ENCODE measurements around the gene PLAAT3.
"Not testable (repeated sequence)": the region's sequence is repeated elsewhere in the genome, so short reads cannot be mapped to it uniquely, and the experiment has no call there.

Gene PLAAT3

DNA sequence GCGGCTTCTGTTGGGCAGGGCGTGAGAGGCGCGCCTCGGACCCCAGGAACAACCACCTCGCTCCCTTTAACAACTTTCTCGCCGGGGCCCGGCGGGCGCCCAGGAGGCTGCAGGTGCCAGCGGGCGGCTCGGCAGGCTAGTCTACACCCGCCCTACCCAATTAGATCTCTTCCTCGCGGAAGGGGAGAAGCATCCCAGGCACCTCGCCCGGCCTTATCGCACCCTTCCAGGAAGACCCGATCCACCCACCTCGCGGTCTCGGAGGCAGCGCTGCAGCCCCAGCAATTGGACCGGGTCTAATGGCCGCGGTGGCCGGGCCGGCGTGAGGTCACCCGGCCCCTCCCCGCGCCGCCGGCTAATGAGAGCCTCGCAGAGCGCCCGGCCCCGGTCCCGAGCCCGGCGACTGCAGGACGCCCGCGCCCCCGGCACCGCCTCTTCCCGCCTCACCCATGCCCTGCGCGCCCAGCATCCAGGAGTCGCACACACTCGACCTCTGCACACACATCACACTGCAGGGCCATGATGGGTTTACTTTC is at the start of gene PLAAT3:
Gene PLAAT3 (minus strand): TSS at position 298 of the 536 bp plus-strand sequence. CDS start 419 bp downstream, outside the sequence.
- DNase-seq (ENCODE audit: low read depth, low spot score): peak; percentile 76

GRCh38 chr11:63663809-63664208 is 49.6 kb upstream of the PLAAT3 start:
- DNase-seq (ENCODE audit: low read depth, low spot score): peak; percentile 74

DNA sequence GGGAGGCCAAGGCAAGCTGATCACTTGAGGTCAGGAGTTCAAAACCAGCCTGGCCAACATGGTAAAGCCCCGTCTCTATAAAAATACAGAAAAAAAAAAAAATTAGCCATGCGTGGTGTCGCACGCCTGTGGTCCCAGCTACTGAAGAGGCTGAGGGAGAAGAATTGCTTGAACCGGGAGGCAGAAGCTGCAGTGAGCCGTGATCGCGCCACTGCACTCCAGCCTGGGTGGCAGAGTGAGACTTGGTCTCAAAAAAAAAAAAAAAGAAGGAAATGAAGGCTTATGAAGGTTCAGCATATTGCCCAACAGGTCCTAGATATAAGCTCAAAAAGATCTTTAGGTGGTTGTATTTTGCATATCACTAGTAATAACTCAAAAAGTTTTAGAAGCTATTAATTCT is 46.7 kb upstream of the PLAAT3 start:
- no peak for DNase-seq (ENCODE audit: low read depth, low spot score)

DNA sequence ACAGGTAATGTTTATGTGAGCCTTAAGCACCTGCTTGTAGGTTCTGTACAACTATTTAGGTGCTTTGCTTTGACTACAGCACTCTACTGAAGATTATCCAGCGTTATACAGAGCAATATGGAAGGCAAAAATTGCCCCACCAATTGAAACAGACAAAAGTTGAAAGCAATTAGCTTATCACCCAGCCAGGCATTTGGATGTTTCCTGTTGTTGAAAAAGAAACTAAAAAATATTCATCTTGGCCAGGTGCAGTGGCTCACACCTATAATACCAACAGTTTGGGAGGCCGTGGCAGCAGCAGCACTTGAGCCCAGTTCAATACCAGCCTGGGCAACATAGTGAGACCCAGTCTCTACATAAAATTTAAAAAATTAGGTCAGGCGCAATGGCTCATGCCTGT is 38.4 kb upstream of the PLAAT3 start:
- DNase-seq (ENCODE audit: low read depth, low spot score): no peak

DNA sequence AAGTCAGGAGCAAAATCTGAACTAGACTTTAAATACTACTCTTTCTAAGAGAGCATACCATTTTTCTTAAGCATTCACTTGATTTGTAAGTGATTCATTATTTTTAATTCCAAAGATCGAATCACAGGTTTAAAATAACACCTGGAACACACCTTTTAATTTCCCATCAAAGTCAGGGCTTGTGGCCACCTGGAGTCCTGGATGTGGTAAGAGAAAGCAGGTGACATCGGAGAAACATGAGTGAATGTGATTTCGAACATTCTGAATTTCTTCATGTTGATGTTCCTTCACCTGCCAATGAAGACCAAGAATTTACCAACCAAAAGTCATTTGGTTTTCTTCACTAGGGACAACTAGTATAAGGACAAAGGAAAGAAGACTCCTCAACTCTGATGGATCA is 29.0 kb upstream of the PLAAT3 start:
- DNase-seq (ENCODE audit: low read depth, low spot score): no peak

GRCh38 chr11:63641727-63642126 is 27.5 kb upstream of the PLAAT3 start:
- DNase-seq (ENCODE audit: low read depth, low spot score): peak; percentile 13

GRCh38 chr11:63639199-63639832 is 25.1 kb upstream of the PLAAT3 start:
- peak; percentile 13 for DNase-seq (ENCODE audit: low read depth, low spot score)

DNA sequence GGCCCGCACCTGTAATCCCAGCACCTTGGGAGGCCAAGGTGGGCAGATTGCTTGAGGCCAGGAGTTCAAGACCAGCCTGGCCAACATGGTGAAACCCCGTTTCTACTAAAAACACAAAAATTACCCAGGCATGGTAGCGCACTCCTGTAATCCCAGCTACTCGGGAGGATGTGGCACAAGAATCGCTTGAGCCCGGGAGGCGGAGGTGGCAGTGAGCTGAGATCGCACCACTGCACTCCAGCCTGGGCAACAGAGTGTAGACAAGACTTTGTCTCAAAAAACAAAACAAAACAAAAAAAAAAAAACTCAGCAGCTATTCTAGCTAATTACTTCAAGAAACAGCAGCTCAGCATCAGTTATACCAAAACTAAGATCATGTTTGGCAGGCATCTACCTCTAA is 24.2 kb upstream of the PLAAT3 start:
- DNase-seq (ENCODE audit: low read depth, low spot score): not testable (repeated sequence)

GRCh38 chr11:63635762-63636465 is 21.7 kb upstream of the PLAAT3 start:
- DNase-seq (ENCODE audit: low read depth, low spot score): peak; percentile 78

- no peak for DNase-seq (ENCODE audit: low read depth, low spot score)
These were observed 15.2 kb upstream of the PLAAT3 start for GRCh38 chr11:63629426-63629825.

- DNase-seq (ENCODE audit: low read depth, low spot score): no peak
These were observed 9.4 kb upstream of the PLAAT3 start for GRCh38 chr11:63623513-63624140.

DNA sequence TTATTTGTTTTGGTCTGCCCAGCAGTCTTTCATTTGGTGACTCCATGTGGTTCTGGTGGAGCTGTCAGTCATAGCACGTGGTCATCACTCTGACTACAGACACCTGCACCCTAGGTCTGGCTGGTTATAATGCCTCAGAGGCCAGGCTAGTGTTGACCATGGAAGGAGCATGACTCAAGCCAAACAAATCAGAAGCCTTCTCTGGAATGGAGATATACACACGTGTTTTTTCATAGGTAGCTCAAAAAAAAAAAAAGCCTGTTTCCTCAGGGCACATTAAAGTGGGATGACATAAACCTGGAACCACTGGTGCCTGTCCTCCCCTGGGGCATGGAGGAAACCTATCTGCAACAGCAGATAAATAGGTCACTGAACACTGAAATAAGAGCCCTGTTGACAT is 8.1 kb upstream of the PLAAT3 start:
- DNase-seq (ENCODE audit: low read depth, low spot score): no peak

DNA sequence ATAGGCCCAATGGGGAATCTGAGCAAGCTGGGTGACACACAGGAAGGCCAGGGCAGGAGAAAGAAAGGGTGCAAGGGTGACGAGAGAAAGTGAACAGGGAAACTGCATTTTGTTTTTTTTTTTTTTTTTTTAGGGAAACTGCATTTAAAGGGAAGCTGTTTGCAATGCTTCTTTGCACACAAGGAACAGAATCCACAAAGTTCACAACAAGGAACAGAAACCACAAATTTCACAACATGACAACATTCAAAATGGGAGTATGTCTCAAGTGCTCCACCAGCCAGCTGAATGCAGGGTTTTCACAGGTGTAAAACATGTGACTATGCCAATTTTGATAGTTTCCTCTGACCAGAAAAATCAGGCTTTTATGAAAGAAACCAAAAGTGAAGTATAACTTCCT is 6.8 kb upstream of the PLAAT3 start:
- DNase-seq (ENCODE audit: low read depth, low spot score): no peak

DNA sequence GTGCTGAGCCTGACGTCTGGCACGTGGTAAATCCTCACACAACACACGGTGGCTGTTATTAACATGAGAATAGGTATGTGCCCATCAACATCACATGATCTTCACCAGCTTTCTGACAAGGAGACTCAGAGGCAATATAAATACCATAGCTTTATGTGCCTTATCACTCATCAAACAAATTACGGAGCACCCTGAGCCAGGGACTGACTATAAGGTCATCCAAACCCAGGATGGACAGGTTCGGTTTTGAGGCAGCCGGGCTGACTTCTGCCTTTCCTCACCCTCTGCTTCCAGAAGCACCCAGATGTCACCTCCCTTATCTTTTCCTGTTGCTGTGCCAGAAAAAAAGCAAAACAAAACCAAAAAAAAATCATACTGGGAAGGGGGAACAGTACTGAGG is 5.7 kb upstream of the PLAAT3 start:
- DNase-seq (ENCODE audit: low read depth, low spot score): no peak

DNA sequence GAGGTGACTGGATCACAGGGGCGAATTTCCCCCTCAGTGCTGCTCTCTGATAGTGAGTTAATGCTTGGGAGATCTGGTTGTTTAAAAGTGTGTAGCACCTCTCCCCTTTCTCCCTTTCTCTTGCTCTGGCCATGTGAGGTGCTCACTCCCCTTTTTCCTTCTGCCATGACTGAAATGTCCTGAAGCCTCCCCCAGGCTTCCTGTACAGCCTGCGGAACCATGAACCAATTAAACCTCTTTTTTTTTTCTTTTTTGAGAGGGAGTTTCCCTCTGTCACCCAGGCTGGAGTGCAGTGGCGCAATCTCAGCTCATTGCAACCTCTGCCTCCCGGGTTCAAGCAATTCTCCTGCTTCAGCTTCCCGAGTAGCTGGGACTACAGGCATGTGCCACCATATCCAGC is 3.5 kb upstream of the PLAAT3 start:
- DNase-seq (ENCODE audit: low read depth, low spot score): not testable (repeated sequence)

DNA sequence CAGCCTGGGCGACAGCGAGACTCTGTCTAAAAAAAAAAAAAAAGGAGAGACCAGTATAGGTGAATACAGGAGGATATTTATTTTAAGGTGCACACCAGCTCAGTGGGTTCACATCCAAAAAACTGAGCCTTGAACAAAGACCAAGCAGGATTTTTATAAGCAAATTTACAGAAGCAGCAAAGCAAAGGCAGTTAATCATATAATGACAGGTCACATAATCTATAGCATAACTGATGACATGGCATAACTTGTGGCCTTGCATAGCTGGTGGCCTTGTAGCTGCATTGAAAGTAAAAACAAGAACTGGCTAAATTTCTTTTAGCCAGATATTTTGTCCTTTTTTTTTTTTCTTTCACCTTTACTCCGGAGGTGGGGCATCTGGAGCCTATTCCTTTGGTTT is 2.7 kb upstream of the PLAAT3 start:
- DNase-seq (ENCODE audit: low read depth, low spot score): no peak

DNA sequence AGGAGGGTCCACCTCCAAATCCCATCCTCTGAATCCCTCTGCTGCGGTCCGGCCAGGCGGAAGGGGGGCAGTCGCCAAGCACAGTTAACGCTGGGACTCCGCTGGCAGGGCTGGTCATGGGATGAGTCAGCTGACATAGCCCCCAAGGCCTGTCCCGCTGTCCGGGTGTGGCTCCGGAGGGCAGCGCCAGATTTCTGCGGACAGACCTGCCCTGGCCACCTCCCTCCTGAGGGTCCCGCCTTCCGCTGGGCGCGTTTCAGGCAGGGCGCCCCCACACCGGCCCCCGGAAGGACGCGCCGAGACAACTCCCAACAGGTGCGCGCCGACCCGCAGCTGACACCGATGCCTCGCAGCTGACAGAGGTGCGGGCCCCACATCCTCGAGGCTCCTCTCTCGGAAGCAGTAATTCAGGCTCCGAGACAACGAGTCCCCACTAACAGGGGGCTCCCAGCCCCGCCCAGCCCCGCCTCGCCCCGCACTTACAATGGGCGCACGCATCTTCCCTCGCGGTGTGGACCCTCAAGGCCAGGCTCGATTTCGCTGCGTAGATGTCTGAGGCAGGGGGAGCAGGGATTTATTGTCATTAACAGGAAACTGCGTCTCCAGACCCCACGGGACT is 607 bp downstream of the PLAAT3 start:
- DNase-seq (ENCODE audit: low read depth, low spot score): peak; percentile 66

DNA sequence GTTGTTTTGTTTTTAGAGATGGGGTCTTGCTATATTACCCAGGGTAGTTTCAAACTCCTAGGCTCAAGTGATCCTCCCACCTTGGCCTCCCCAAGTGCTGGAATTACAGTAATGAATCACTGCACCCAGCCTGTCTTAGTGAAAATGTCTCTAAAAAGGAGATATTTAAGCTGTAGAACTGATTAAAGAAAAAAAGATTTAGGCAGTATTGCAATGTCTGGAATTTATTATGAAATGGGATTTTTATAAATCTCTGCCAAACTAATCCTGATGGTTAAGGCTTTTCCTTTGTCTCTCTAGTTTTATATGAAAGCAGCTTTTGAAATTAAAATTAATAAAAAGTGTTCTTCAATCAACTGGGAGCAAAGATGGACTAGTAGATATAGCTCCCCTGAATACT is 2.1 kb downstream of the PLAAT3 start:
- DNase-seq (ENCODE audit: low read depth, low spot score): no peak

DNA sequence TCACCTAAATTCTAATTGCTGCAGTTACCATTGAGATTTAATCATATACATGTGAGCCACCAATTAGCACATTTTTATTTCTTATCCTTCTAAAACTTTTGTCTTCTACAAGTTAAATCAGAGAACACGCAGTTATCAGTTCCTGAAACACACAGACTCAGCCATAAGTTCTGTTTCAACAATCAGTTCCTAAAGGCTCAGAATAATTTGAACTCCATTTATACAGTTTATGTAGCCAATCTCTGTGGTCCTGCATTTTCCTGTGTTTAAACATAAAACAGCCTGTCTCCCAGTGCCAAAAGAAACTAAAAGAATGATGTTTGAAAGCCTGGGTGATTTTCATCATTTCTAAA is 2.9 kb downstream of the PLAAT3 start:
- no peak for DNase-seq (ENCODE audit: low read depth, low spot score)

GRCh38 chr11:63610604-63611394 is 3.4 kb downstream of the PLAAT3 start:
- DNase-seq (ENCODE audit: low read depth, low spot score): peak; percentile 32

GRCh38 chr11:63609971-63610580 is 4.2 kb downstream of the PLAAT3 start:
- peak; percentile 60 for DNase-seq (ENCODE audit: low read depth, low spot score)

Data from astrocyte of the hippocampus (primary cell).